ENCODE measurements around the gene MYB. TPM values are rescaled to one million over a fixed set of nuclear protein-coding genes. Genes with fewer than 3 reads are reported as not detected.

Gene MYB
- total RNA-seq, 2 experiments from 2014 or later = 27.7 to 30.3 TPM

GRCh38 chr6:135182071-135183001 is 1.2 kb downstream of the MYB start:
- no peaks in the 10 kb centered on the region for H3K9me3 Mint-ChIP-seq
- H3K27me3 Mint-ChIP-seq = no peaks in the 10 kb centered on the region
- peak overlapping the region; percentile 86 for H3K4me3 Mint-ChIP-seq
- peaks cover 23% of the 10 kb centered on the region for H3K36me3 Mint-ChIP-seq (ENCODE audit: low read depth)
- ChIA-PET CTCF (interaction anchor here (0.7 to 4.3 kb wide), 15 partner anchors 12 to 236 kb away, joined by 3 to 55 read pairs (median 4); partner anchors contain the start of gene HBS1L), POLR2A (interaction anchor here (0.7 to 5.7 kb wide), 17 partner anchors 15 to 1106 kb away, joined by 3 to 75 read pairs (median 5); partner anchors contain the start of gene HBS1L)
- H3K27ac Mint-ChIP-seq = peak overlapping the region; percentile 93
- peak; percentile 48 for DNase-seq
- peaks cover 33% of the 10 kb centered on the region for H3K4me1 Mint-ChIP-seq

DNA sequence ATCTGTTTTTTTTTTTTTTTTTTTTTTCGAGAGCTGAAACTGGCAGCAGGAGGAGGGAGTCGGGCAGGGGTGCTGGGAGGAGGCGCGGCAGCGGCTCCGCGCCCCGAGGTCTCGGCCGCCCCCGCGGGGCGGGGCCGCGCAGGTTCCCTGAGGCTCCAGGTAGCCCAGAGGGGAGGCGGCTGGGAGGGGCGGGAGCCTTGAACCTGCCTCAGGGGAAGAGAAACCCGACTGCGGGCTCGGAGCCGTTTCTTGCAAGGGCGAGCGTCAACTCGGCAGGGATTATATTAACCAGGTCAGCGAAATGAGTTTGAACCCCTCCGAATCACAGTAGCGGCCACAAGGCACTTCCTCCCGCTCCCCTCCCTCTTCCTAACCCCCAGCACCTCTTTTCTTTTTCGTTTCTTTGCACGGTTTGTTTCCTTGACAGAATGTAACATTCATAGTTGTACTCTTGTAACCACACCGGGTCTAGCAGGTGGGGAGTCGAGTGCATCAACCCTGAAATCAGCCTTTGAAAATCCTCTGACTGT is 2.0 kb downstream of the MYB start:
- Mint-ChIP-seq H3K9me3 (no peaks in the 10 kb centered on the region), H3K27me3 (no peaks in the 10 kb centered on the region), H3K4me1 (peaks cover 33% of the 10 kb centered on the region), H3K4me3 (peak overlapping the region; percentile 86), H3K36me3 (ENCODE audit: low read depth) (peaks cover 23% of the 10 kb centered on the region), H3K27ac (peak overlapping the region; percentile 93)
- DNase-seq = peak; percentile 77
- ChIA-PET POLR2A (interaction anchor here (0.7 to 5.7 kb wide), 23 partner anchors 10 to 204 kb away, joined by 3 to 75 read pairs (median 4); partner anchors contain the start of gene HBS1L), CTCF (interaction anchor here (0.7 to 4.3 kb wide), 32 partner anchors 10 to 255 kb away, joined by 3 to 55 read pairs (median 5); partner anchors contain the start of gene HBS1L)

DNA sequence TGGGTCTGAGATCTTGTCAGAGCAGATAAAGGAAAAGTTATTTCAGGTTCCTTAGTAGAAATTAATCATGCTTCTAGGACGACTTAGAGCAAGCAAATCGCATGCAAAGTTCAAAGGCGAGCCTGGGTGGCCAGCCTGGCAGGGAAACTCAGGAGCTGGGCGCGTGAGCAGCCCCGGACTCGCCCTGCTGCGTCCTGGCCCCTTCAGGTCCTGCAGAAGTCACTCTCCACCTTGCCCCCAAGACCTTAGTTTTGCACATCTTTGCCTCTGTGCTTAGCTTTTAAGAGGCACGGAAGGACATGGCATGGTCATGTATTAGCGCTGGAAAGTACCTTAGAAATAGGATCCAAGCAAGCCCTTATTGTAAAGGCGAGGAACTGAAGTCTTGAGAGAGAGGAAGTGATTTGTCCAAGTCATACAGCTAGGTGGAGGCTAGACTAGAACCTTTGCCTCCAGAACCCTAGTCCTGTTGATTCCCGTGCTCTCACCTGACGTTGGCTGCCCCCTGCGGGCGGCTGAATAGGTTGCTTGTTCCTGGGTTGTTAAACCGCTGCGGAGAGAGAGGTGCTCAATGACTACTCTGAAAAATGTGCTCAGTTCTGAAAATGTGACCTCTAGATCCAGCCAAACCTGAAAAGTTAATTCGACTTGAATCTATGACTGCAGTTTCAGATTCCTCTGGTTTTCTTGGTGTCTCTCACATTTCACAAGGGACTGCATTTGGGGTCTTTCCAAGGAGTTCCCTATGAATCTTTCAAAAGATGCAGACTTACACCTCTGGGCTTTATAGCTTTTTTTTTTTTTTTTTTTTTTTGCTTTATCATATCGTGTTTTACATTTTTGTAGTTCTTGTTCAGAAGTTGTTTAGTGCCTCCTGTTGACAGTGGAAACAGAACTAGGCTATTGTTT is 2.7 kb downstream of the MYB start:
- Mint-ChIP-seq H3K27ac (peak overlapping the region; percentile 93), H3K4me1 (peaks cover 36% of the 10 kb centered on the region), H3K27me3 (no peaks in the 10 kb centered on the region), H3K9me3 (no peaks in the 10 kb centered on the region), H3K36me3 (ENCODE audit: low read depth) (peaks cover 25% of the 10 kb centered on the region), H3K4me3 (peak overlapping the region; percentile 86)
- ChIA-PET CTCF (interaction anchor here (0.5 to 4.3 kb wide), 42 partner anchors 9 to 1006 kb away, joined by 3 to 55 read pairs (median 4); partner anchors contain the start of gene HBS1L), POLR2A (interaction anchor here (0.7 to 5.7 kb wide), 23 partner anchors 9 to 205 kb away, joined by 3 to 75 read pairs (median 5); partner anchors contain the start of gene HBS1L)
- DNase-seq = peak; percentile 87

DNA sequence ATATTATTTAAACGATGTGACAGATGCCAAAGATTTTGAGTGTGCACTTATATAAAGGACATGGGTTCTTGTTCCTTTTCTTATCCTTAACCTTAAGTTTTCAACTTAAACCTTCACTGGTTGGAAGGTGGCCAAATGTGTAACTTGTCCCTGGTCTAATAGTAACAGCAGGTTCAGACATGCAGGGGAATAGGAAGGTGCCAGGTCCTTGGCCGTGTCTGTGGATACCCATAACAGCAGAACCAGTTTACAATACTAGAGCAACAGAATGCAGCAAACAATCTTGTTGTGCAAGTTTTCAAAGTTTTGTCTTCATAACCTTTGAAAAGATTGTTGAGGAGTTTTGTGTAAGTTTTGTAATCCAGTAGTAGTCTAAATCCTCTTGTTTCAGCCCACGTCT is 4.4 kb downstream of the MYB start:
- no peak for DNase-seq
- POLR2A ChIA-PET = interaction anchor here (1.3 to 5.7 kb wide), 3 partner anchors 42 to 97 kb away, joined by 3 to 75 read pairs (median 41); no protein-coding TSS in a partner anchor
- Mint-ChIP-seq H3K36me3 (ENCODE audit: low read depth) (peaks cover 39% of the 10 kb centered on the region), H3K4me3 (no peak overlapping the region), H3K9me3 (no peaks in the 10 kb centered on the region), H3K27me3 (no peaks in the 10 kb centered on the region), H3K4me1 (peaks cover 37% of the 10 kb centered on the region), H3K27ac (no peak overlapping the region)
- CTCF ChIA-PET = interaction anchor here (0.5 to 4.2 kb wide), 8 partner anchors 15 to 379 kb away, joined by 3 to 55 read pairs (median 4); partner anchors contain the start of gene HBS1L

- Mint-ChIP-seq H3K9me3 (no peaks in the 10 kb centered on the region), H3K4me3 (no peak overlapping the region)
Measured at GRCh38 chr6:135186255-135186654, 5.1 kb downstream of the MYB start.

DNA sequence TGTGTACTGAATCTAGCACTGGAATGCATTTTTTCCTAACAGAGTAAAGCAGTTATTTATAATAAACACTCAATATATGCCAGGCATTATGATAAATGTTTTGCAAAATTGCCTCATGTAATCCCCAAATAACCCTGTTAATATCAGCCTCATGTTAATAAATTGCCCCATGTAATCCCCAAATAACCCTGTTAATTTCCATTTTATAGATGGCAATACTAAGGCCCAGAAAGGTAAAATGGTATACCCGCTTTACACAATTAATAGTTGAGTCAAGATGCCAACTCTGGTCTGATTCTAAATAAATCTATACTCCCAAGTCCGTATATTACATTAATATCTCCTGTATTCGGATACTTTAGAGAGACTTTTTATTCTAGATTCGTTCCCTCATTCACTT is 6.3 kb downstream of the MYB start:
- DNase-seq = no peak
- ChIA-PET CTCF (no interaction called here), POLR2A (interaction anchor here (0.9 to 1.3 kb wide), 2 partner anchors 43 to 133 kb away, joined by 3 to 5 read pairs; partner anchors contain the start of gene HBS1L)
- peaks cover 44% of the 10 kb centered on the region for H3K36me3 Mint-ChIP-seq (ENCODE audit: low read depth)
- no peak overlapping the region for H3K4me3 Mint-ChIP-seq
- H3K4me1 Mint-ChIP-seq = peaks cover 41% of the 10 kb centered on the region
- H3K27ac Mint-ChIP-seq = no peak overlapping the region
- no peaks in the 10 kb centered on the region for H3K9me3 Mint-ChIP-seq
- H3K27me3 Mint-ChIP-seq = no peaks in the 10 kb centered on the region

More at GRCh38 chr6:135186255-135186654, 5.1 kb downstream of the MYB start:
- H3K4me1 Mint-ChIP-seq = peaks cover 37% of the 10 kb centered on the region
- ChIA-PET CTCF (interaction anchor here (4.2 kb wide), 1 partner anchor 43 kb away, joined by 55 read pairs; no protein-coding TSS in a partner anchor), POLR2A (interaction anchor here (1.3 kb wide), 1 partner anchor 132 kb away, joined by 5 read pairs; the partner anchor contains the start of gene HBS1L)
- H3K36me3 Mint-ChIP-seq (ENCODE audit: low read depth) = peaks cover 39% of the 10 kb centered on the region
- DNase-seq = no peak
- no peaks in the 10 kb centered on the region for H3K27me3 Mint-ChIP-seq
- no peak overlapping the region for H3K27ac Mint-ChIP-seq

DNA sequence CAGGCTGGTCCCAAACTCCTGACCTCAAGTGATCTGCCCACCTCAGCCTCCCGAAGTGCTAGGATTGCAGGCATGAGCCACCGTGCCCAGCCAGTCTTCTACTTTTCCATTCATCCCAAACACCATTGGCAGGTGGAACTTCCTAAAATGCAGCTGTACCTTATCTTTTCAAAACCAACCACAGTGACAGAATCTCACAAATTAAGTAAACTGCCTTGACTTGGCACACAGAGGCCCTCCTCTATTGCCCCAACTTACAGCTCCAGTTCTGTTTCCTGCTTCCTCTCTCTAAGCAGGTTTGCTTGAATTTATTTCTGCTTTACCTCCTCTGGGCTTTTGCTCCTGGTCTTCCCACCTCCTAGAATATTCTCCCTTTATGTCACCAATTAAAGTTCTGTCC is 7.6 kb downstream of the MYB start:
- no peak for DNase-seq
- Mint-ChIP-seq H3K4me1 (peaks cover 43% of the 10 kb centered on the region), H3K36me3 (ENCODE audit: low read depth) (peaks cover 54% of the 10 kb centered on the region), H3K27ac (peak overlapping the region; percentile 24), H3K27me3 (no peaks in the 10 kb centered on the region), H3K9me3 (no peaks in the 10 kb centered on the region), H3K4me3 (no peak overlapping the region)
- ChIA-PET CTCF (no interaction called here), POLR2A (no interaction called here)

DNA sequence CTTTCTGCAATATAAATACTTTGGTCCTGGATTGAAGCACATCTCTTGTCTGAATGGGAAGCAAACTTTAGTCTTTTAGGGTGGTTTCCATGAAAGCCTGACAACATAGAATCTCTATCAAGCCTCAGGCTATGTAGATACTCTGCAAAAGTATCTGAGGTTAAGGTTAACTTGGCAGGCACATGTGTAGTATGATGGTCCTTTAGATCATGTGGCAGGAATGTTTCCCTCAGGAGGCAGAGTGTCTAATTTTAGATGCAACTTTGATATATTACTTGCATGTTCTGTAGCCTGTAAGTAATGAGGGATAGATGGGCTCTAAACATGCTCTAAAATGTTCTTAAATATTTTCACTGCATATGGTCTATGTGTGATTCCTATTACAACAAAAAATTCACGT is 8.2 kb downstream of the MYB start:
- Mint-ChIP-seq H3K9me3 (no peaks in the 10 kb centered on the region), H3K27ac (no peak overlapping the region), H3K27me3 (no peaks in the 10 kb centered on the region), H3K4me3 (no peak overlapping the region), H3K36me3 (ENCODE audit: low read depth) (peaks cover 60% of the 10 kb centered on the region), H3K4me1 (peaks cover 45% of the 10 kb centered on the region)
- POLR2A ChIA-PET = no interaction called here
- CTCF ChIA-PET = no interaction called here
- DNase-seq = no peak

DNA sequence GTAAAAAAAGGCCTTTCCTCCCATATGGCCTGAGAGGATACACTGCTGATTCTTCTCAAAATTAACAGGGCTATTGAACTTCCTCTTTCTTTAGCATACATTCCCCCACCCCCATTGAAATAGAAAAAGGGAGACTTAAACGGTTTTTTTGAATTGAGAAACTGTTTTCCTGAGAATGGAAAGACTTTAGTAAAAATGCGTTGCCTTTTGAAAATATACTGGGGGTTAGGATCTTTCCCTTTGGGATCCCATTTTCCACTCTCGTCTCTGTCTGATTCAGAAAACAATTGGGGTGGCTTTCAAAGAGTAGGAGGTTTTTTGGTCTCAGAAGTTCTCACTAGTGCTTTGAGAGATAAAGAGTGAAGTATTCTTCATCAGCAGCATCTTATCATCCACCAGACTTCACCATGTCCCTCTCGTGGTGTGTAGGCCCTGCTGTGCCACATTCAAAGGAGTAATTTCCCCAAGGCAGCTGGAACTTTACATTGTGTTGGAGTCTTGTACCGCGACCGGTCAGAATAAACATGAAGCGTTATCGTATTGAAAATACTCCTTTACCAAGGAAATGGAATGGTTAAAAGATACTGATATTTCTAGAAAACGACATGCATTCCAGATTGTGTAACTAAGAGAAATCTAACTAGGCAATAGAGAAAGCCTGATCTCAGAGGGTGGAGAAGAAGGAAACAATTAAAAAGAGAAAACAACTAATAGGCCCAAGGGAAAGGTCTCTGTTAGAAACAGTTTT is 10.6 kb downstream of the MYB start:
- Mint-ChIP-seq H3K4me3 (no peak overlapping the region), H3K36me3 (ENCODE audit: low read depth) (peaks cover 67% of the 10 kb centered on the region), H3K9me3 (no peaks in the 10 kb centered on the region), H3K4me1 (peaks cover 46% of the 10 kb centered on the region), H3K27ac (no peak overlapping the region), H3K27me3 (no peaks in the 10 kb centered on the region)
- DNase-seq = no peak
- CTCF ChIA-PET = interaction anchor here (2.0 to 2.8 kb wide), 4 partner anchors 8 to 47 kb away, joined by 4 to 10 read pairs (median 7); partner anchors contain the start of gene MYB
- POLR2A ChIA-PET = interaction anchor here (1.2 to 1.9 kb wide), 2 partner anchors 8 to 21 kb away, joined by 3 to 9 read pairs; no protein-coding TSS in a partner anchor

DNA sequence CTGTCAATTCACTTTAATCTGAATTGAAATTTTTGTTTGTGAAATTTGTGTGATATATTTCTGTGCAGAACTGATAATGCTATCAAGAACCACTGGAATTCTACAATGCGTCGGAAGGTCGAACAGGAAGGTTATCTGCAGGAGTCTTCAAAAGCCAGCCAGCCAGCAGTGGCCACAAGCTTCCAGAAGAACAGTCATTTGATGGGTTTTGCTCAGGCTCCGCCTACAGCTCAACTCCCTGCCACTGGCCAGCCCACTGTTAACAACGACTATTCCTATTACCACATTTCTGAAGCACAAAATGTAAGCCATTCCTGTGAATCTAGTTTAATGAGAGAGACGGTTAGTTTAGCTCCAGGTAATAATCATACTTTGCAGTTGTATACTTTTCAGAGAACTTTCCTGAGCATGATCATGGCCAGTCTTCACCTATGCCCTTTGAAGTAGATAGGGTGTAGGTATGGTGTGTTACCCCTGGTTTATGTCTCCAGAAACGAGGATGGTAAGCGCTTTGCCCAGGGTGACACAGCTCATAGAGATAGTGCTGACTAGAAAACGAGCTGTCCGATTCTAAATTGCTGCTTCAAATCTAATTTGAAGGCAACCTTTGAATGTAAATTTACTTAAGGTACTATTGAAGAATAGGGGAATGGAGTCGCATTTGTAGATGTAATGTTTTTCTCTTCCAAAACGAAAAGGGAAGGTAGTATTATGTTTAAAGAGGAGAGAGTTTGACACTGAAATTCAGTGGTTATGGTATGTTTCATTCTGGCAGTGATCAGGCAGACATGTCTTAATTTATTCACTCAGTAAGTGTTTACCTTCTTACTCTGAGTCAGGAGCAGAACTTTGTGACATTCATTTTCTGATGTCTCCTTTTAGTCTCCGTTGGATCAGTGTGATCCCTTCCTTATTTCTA is 11.4 kb downstream of the MYB start:
- CTCF ChIA-PET = interaction anchor here (2.0 to 2.8 kb wide), 2 partner anchors 9 to 48 kb away, joined by 8 to 10 read pairs; no protein-coding TSS in a partner anchor
- POLR2A ChIA-PET = interaction anchor here (1.2 to 1.9 kb wide), 2 partner anchors 9 to 20 kb away, joined by 3 to 9 read pairs; no protein-coding TSS in a partner anchor
- no peak overlapping the region for H3K4me3 Mint-ChIP-seq
- H3K27ac Mint-ChIP-seq = no peak overlapping the region
- peaks cover 55% of the 10 kb centered on the region for H3K4me1 Mint-ChIP-seq
- no peaks in the 10 kb centered on the region for H3K9me3 Mint-ChIP-seq
- peaks cover 72% of the 10 kb centered on the region for H3K36me3 Mint-ChIP-seq (ENCODE audit: low read depth)
- no peak for DNase-seq
- H3K27me3 Mint-ChIP-seq = no peaks in the 10 kb centered on the region

All from activated CD4-positive, alpha-beta memory T cell treated with anti-CD3 and anti-CD28 coated beads, Interleukin-2, amount 10 ng/mL, durations not matched to agents 7 days and 5 days (primary cell).